SHP77 treated with DMSO at 0.1 percent for 48 hours (cell line): Measurements from ENCODE around the gene RBM11.

ENCODE experiments used
- DNase-seq: peaks from one replicate; lab custom pipeline; 2025; lab: John Stamatoyannopoulos, UW

Gene RBM11

DNA sequence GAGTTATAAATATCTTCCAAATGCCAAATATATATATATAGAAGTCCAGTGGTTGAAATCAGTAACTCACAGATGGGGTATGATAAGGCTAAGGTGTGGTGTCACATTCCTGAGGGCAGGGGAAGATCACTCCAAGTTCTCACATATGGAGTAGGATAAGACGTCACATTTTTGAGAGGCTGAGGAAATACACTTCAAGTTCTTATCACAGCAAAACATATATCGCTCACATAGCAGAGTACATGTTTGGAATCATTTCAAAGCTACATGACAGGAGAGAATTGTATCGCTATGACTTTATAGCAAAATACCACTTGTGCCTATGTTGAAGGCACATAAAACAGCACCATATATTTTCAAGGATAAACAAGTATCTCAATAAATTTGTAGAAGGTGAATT lies 55.1 kb downstream of the RBM11 start:
- no peak for DNase-seq

DNA sequence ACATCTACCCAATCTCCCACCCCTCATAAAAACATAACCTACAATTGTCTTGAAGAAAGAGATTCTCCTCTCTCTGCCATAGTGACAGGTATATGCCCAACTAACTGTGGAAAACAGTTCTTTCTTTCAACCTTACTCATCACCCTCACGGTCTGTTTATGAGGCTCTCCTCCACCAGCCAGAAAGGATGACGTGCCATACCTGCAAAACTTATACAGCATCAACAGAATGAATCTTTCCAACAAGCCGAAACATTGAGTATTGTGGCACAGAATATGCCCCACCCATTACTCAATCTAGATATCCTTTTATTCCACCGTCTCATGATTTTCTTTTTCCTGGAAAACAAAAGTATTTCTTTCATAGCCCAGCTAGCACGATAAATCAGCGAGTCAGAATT lies 55.7 kb downstream of the RBM11 start:
- no peak for DNase-seq

DNA sequence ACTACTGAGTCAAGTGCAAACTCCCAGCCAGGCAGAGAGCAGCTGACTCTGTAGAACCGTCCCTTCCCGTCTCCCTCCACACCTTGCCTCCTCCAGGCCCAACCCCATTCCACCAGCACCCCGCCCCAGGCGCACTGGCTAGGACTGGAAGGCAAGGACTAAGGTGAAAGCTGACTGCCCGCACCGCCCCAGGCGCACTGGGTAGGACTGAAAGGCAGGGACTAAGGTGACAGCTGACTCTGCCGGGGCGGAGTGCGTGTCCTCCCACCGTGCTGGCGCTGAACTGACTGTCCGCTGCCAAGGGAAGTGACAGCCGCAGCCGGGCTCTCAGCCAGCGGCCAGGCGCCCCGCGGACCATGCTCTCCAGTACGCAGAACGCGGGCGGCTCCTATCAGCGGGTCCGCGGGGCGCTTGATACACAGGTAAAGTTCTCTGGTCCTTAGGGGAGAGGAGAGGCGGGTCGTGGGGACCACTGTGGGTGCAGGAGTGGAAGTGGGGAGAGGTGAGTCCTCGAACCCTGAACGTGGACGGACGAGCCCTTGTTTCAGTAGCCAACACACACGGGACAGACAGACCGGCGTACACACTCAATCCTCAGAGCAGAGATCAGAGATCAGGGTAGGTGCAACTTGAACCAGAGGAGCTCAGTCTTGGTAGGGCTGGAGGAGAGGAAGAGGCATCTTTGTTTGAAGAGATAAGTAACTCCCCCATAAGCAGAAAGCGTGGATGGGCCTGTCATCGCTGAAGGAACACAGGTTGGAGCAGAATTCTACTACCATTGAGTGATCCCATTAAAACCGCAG lies 58.0 kb downstream of the RBM11 start:
- DNase-seq, result no peak

DNA sequence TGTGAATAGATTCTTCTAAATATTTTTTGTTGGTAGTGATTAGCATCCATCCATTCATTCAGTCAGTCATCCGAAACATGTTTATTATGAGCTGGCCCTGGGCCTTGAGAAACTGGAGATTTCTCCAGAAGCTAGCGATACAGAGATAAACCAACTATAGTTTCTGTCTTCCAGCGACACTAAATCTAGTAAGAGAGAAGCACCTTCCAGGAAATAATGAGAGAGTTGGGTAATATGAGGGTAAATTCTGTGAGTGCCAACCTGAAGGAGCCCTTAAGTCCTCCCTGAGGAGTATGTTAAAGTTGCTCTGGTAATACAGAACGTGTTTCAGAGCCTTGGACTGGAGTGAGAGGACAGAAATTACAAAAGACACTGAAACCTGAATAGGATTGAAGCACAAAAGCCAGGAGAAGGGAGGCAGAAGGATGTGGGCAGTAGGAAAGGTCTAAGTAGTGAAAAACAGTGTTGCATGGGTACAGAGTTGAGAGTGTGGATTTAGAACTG lies 59.8 kb downstream of the RBM11 start:
- no peak for DNase-seq
